Measurements from ENCODE around the gene ACLY. TPM values are rescaled to one million over a fixed set of nuclear protein-coding genes. Genes with fewer than 3 reads are reported as not detected.

Gene ACLY
- total and polyA plus RNA-seq, 2 of the 13 experiments (the other 11 are each of a cell fraction or from before 2014, with no cell fraction given) = 111 to 218 TPM

GRCh38 chr17:41917192-41917591 lies 1.6 kb downstream of the ACLY start (continued):
- TF ChIP-seq HNF1A (IDR thresholded peaks at IDR 0.05; ENCODE audit: low read depth) (no peak), HNF1A (CRISPR knock-in tag; IDR thresholded peaks at IDR 0.05; ENCODE audit: borderline replicate concordance) (0 out of 2 replicates have a peak, but pooled peaks have one; percentile 6), RERE (CRISPR knock-in tag; IDR thresholded peaks at IDR 0.05; ENCODE audit: low read depth) (no peak), THAP7 (CRISPR knock-in tag; IDR thresholded peaks at IDR 0.05) (no peak), POLR2AphosphoS5 (IDR thresholded peaks at IDR 0.05; ENCODE audit: low read depth, low read length) (no peak), JUNB (CRISPR knock-in tag; IDR thresholded peaks at IDR 0.05; ENCODE audit: borderline replicate concordance) (no peak), ZNF205 (CRISPR knock-in tag; IDR thresholded peaks at IDR 0.05) (0 out of 2 replicates have a peak, but pooled peaks have one; percentile 24), ZBTB39 (CRISPR knock-in tag; IDR thresholded peaks at IDR 0.05) (no peak), ZNF607 (CRISPR knock-in tag; IDR thresholded peaks at IDR 0.05; ENCODE audit: borderline replicate concordance) (no peak), RFX5 (IDR thresholded peaks at IDR 0.05; ENCODE audit: low read depth, low read length) (no peak), ZC3H13 (CRISPR knock-in tag; IDR thresholded peaks at IDR 0.05) (0 out of 2 replicates have a peak, but pooled peaks have one; percentile 11), ZNF354B (CRISPR knock-in tag; IDR thresholded peaks at IDR 0.05) (no peak), ZNF547 (CRISPR knock-in tag; IDR thresholded peaks at IDR 0.05) (0 out of 2 replicates have a peak, but pooled peaks have one; percentile 39), ZBTB49 (CRISPR knock-in tag; IDR thresholded peaks at IDR 0.05; ENCODE audit: borderline replicate concordance) (no peak), ZBTB42 (CRISPR knock-in tag; IDR thresholded peaks at IDR 0.05) (no peak)

Measured in HepG2 (cell line).